GM12878 (cell line): ENCODE data around the gene DENND6A. TPM values are rescaled to one million over a fixed set of nuclear protein-coding genes. Genes with fewer than 3 reads are reported as not detected.

Source experiments
- ATAC-seq: fragments of 200-7000 bp; cut with Tn5 transposase; 3 replicates; pipeline ENCODE4 v1.9.1; 2020; ENCODE audit warnings: mild to moderate bottlenecking, moderate library complexity
- BruUV-seq: library from RNA; stranded (reverse); fragments of 400-500 nt; replicated peaks from 2 replicates; lab custom pipeline; 2021; lab: Mats Ljungman, UMichigan
- CTCF ChIA-PET: fragments of 300-600 bp; sonication (Branson Sonifier 250); formaldehyde crosslinking; extraction: SDS; loops from one replicate; lab custom pipeline; 2021; ENCODE audit warnings: inconsistent platforms; lab: Yijun Ruan, JAX
- POLR2A ChIA-PET: fragments of 350-600 bp; formaldehyde crosslinking; extraction: SDS; loops from one replicate; lab custom pipeline; 2021; ENCODE audit warnings: inconsistent platforms; lab: Charles Lee
- RAD21 ChIA-PET: fragments of 300-600 bp; sonication (Branson Sonifier 250); formaldehyde crosslinking; loops from one replicate; lab custom pipeline; 2023; ENCODE audit warnings: antibody characterized with exemption; ENCODE audit not compliant: unreplicated experiment; lab: Charles Lee
- SMC1A ChIA-PET: fragments of 300-600 bp; sonication (Branson Sonifier 250); formaldehyde crosslinking; loops from one replicate; lab custom pipeline; 2023; ENCODE audit not compliant: unreplicated experiment, uncharacterized antibody; lab: Charles Lee
- DNase-seq: peaks from one replicate; pipeline ENCODE4 v3.0.0-alpha.2; 2011; ENCODE audit warnings: low read depth, low spot score
- FAIRE-seq: peaks from 3 replicates; lab custom pipeline; 2011; peaks lifted over from hg19 to GRCh38; lab: Jason Lieb, UNC
- H2AFZ ChIP-seq: 2 replicates; pipeline ENCODE4 v1.6.0; 2011; ENCODE audit warnings: low read depth, low read length, control low read depth; ENCODE audit not compliant: control insufficient read depth
- H3K27ac ChIP-seq: 2 replicates; pipeline ENCODE4 v1.5.1; 2011; ENCODE audit warnings: control low read depth; ENCODE audit not compliant: control insufficient read depth, insufficient read depth
- H3K27me3 ChIP-seq, 2 experiments: replicated peaks in 1 of 2; 2 replicates each; pipeline versions ENCODE4 v1.6.0 to v1.6.1; 2011; ENCODE audit warnings: low read length in 1 of 2; ENCODE audit not compliant: control insufficient read depth in 2 of 2, insufficient read depth in 2 of 2
- H3K36me3 ChIP-seq, 2 experiments: 2 replicates each; pipeline ENCODE4 v1.5.1; 2011; ENCODE audit warnings: low read length in 1 of 2; ENCODE audit not compliant: control insufficient read depth in 2 of 2, insufficient read depth in 2 of 2
- H3K4me1 ChIP-seq: 2 replicates; pipeline ENCODE4 v1.6.1; 2011; ENCODE audit warnings: mild to moderate bottlenecking, low read length, moderate library complexity, mixed read lengths; ENCODE audit not compliant: control insufficient read depth, insufficient read depth
- H3K4me2 ChIP-seq: 2 replicates; pipeline ENCODE4 v1.6.0; 2011; ENCODE audit warnings: control low read depth; ENCODE audit not compliant: control insufficient read depth, insufficient read depth
- H3K4me3 ChIP-seq: fragments of 200-600 bp; sonication (generic); 2 replicates; pipeline ENCODE4 v1.5.1; 2016
- H3K79me2 ChIP-seq: 2 replicates; pipeline ENCODE4 v1.6.0; 2011; ENCODE audit warnings: low read length; ENCODE audit not compliant: control insufficient read depth, insufficient read depth
- H3K9ac ChIP-seq: 2 replicates; pipeline ENCODE4 v1.8.0; 2011; ENCODE audit warnings: low read length, control low read depth, mixed read lengths; ENCODE audit not compliant: control insufficient read depth, insufficient read depth
- H3K9me3 ChIP-seq: replicated peaks from 3 replicates; pipeline ENCODE4 v1.5.1; 2011; ENCODE audit warnings: mild to moderate bottlenecking, low read length; ENCODE audit not compliant: control insufficient read depth, insufficient read depth
- H4K20me1 ChIP-seq: 2 replicates; pipeline ENCODE4 v1.6.0; 2011; ENCODE audit not compliant: control insufficient read depth, insufficient read depth
- DPF2 ChIP-seq: fragments of 450-650 bp; IDR thresholded peaks from 2 replicates; pipeline ENCODE4 v1.6.1; 2017; ENCODE audit warnings: mild to moderate bottlenecking
- JUND ChIP-seq: IDR thresholded peaks from 2 replicates; pipeline ENCODE4 v1.6.1; 2012; ENCODE audit warnings: low read depth, mild to moderate bottlenecking, low read length, improper control_type of control experiment, moderate library complexity
- NFXL1 ChIP-seq: fragments of 450-650 bp; IDR thresholded peaks from 2 replicates; pipeline ENCODE4 v1.6.1; 2017; ENCODE audit warnings: antibody characterized with exemption, mild to moderate bottlenecking, borderline replicate concordance
- SIX5 ChIP-seq: IDR thresholded peaks from 2 replicates; pipeline ENCODE4 v1.6.1; 2011; ENCODE audit warnings: mild to moderate bottlenecking, low read depth, low read length, moderate library complexity; ENCODE audit not compliant: severe bottlenecking
- SPI1 ChIP-seq: IDR thresholded peaks from 2 replicates; pipeline ENCODE4 v1.6.1; 2011; ENCODE audit warnings: low read depth, mild to moderate bottlenecking, low read length, moderate library complexity, borderline replicate concordance; ENCODE audit not compliant: insufficient read depth
- TCF12 ChIP-seq: IDR thresholded peaks from 2 replicates; pipeline ENCODE4 v1.6.1; 2011; ENCODE audit warnings: low read depth, mild to moderate bottlenecking, low read length
- ZNF24 ChIP-seq: fragments of 450-650 bp; IDR thresholded peaks from 2 replicates; pipeline ENCODE4 v1.6.1; 2017; ENCODE audit warnings: antibody characterized with exemption, mild to moderate bottlenecking
- ZZZ3 ChIP-seq: IDR thresholded peaks from 2 replicates; pipeline ENCODE4 v1.6.1; 2011; ENCODE audit warnings: low read depth; ENCODE audit not compliant: control insufficient read depth, insufficient read length
- WGBS: methylation state at CpG from one replicate; pipeline ENCODE4 v1.1.6; 2016; ENCODE audit warnings: low lambda C conversion rate; ENCODE audit not compliant: insufficient replicate concordance, insufficient coverage; ENCODE audit errors: missing lambda C conversion rate; 5-methylcytosine and 5-hydroxymethylcytosine counted together
- in situ Hi-C: fragments of 300-500 bp; cut with MboI; formaldehyde crosslinking; loops from 9 replicates; pipeline ENCODE4 v1.14.3; 2018; ENCODE audit warnings: mixed read lengths
- intact Hi-C: fragments of 100-400 bp; cut with micrococcal nuclease; formaldehyde crosslinking; loops from one replicate; pipeline ENCODE4 v1.14.2; 2022; ENCODE audit not compliant: unreplicated experiment
- polyA plus RNA-seq, 11 experiments: library from polyadenylated mRNA; depleted of rRNA in 4 of 11; unstranded in 6 of 11; stranded (reverse) in 5 of 11; fragments of >200 nt; fragmentation: Nextera tagmentation in 4 of 11; fragmentation: Illumina TruSeq in 1 of 11; extraction: Ambion mirVana in 4 of 11; extraction: Trizol in 1 of 11; gene quantifications; 1 replicate in 1 of 11; 2 replicates in 10 of 11; pipeline versions ENCODE4 v1.2.1 to v1.2.3, GENCODE V29; 2011 to 2016; ENCODE audit warnings: inconsistent platforms in 2 of 11, missing spikeins in 2 of 11, low read depth in 1 of 11
- total RNA-seq, 4 experiments: library from RNA; depleted of rRNA in 3 of 4; stranded (reverse); fragments of >200 nt in 3 of 4; fragmentation: Illumina TruSeq in 1 of 4; extraction: Trizol in 1 of 4; gene quantifications; 2 replicates each; pipeline versions ENCODE4 v1.2.1 to v1.2.3, GENCODE V29; 2013 to 2021
- TF ChIP-seq, protein P1 (sequence below): fragments of 450-650 bp; IDR thresholded peaks from 2 replicates; pipeline ENCODE4 v1.6.1; 2016; ENCODE audit warnings: mild to moderate bottlenecking

The DENND6A gene
- total and polyA plus RNA-seq, 10 of the 15 experiments (the other 5 are each of a cell fraction or from before 2014, with no cell fraction given), result 1.8 to 15.3 (median 10.3) TPM

DNA sequence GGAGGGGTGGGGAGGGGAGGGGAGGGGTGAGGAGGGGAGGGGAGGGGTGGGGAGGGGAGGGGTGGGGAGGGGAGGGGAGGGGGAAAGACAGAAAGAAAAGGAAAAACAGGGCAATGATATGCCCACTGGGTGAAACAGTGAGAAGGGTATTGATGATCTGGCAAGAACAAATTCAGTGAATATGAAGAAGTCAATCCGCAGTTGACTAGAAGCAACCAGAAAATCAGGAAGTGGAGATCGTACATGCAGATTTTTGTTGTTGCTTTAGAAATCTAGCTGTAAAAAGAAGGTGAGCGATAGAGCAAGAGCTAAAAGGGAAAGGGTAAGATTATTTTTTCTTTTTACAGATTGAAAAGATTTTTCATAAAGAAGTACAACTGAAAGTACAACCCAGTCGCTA lies 48.1 kb downstream of the DENND6A start:
- no peak for ATAC-seq
- WGBS, result 100% methylated on average over 4 of the region's 4 CpGs
- Histone ChIP-seq H3K36me3 (no peaks in the 10 kb centered on the region; a peak in 2 of 4 replicates), H3K27me3 (no peaks in the 10 kb centered on the region), H3K9me3 (no peaks in the 10 kb centered on the region), H3K27ac (no peak overlapping the region), H4K20me1 (no peaks in the 10 kb centered on the region), H3K4me3 (no peak overlapping the region), H3K4me1 (no peaks in the 10 kb centered on the region), H3K4me2 (no peak overlapping the region), H3K79me2 (no peaks in the 10 kb centered on the region), H2AFZ (no peak overlapping the region), H3K9ac (no peak overlapping the region)
- CTCF ChIA-PET, result interaction anchor here (1.5 to 1.6 kb wide), 2 partner anchors 14 to 25 kb away, joined by 4 to 5 read pairs; no protein-coding TSS in a partner anchor
- in situ Hi-C loops, result no loop called here
- no peak for DNase-seq
- intact Hi-C loops, result loop anchor here (10.0 kb wide), 1 partner anchor 180 kb away; no protein-coding TSS in a partner anchor
- TF ChIP-seq ZNF24 (no peak), JUND (no peak), ZZZ3 (no peak), SIX5 (no peak), DPF2 (no peak), NFXL1 (no peak), TCF12 (no peak), SPI1 (no peak)
- TF ChIP-seq, protein P1, sequence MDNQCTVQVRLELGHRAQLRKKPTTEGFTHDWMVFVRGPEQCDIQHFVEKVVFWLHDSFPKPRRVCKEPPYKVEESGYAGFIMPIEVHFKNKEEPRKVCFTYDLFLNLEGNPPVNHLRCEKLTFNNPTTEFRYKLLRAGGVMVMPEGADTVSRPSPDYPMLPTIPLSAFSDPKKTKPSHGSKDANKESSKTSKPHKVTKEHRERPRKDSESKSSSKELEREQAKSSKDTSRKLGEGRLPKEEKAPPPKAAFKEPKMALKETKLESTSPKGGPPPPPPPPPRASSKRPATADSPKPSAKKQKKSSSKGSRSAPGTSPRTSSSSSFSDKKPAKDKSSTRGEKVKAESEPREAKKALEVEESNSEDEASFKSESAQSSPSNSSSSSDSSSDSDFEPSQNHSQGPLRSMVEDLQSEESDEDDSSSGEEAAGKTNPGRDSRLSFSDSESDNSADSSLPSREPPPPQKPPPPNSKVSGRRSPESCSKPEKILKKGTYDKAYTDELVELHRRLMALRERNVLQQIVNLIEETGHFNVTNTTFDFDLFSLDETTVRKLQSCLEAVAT, result no peak
- FAIRE-seq, result no peak
- SMC1A ChIA-PET, result interaction anchor here (0.8 to 1.5 kb wide), 5 partner anchors 27 to 241 kb away, joined by 3 to 7 read pairs (median 4); no protein-coding TSS in a partner anchor
- POLR2A ChIA-PET, result interaction anchor here (0.6 kb wide), 1 partner anchor 118 kb away, joined by 8 read pairs; no protein-coding TSS in a partner anchor
- BruUV-seq, result no TSS peak
- RAD21 ChIA-PET, result no interaction called here
